GM19452 (cell line): ENCODE results near the gene ZNF263.
"Not testable (repeated sequence)": the region's sequence is repeated elsewhere in the genome, so short reads cannot be mapped to it uniquely, and the experiment has no call there.

Experiments used
- ATAC-seq: cut with Tn5 transposase; IDR thresholded peaks from one replicate; pipeline ENCODE4 v1.9.1; 2021; ENCODE audit not compliant: unreplicated experiment

The ZNF263 gene

DNA sequence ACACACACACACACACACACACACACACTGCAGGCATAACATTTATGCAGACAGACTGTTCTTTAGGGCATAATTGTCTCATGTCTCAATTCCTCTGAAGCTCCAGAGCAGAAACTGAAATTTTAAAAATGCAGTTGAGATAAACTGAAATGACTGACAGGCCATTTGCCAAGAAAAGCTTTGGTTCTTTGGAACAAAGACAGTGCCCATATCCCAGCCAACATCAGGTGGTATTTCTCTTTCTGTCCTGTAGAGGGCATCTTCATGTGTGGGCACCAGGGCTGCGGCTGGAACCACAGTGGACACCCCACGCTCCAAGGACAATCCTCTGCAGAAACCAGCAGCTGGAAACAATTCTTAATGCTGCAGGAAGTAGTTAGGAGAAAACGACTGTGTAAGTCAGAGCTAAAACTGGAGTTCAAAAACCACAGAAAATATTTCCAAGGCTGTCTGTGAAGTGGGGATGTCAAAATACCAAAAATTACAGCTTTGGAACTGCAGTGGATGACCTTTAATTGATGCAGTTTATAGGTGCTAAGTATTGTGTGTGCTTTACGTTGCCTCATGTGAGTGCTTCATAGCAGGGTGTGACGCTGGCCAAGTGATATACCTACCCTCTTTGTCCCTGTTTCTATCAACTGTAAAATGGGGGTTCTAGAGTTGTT is 16.3 kb upstream of the ZNF263 start:
- no peak for ATAC-seq

GRCh38 chr16:3268294-3268693 is 15.0 kb upstream of the ZNF263 start:
- no peak for ATAC-seq

- not testable (repeated sequence) for ATAC-seq
Observed at GRCh38 chr16:3270718-3271117, 12.6 kb upstream of the ZNF263 start.

DNA sequence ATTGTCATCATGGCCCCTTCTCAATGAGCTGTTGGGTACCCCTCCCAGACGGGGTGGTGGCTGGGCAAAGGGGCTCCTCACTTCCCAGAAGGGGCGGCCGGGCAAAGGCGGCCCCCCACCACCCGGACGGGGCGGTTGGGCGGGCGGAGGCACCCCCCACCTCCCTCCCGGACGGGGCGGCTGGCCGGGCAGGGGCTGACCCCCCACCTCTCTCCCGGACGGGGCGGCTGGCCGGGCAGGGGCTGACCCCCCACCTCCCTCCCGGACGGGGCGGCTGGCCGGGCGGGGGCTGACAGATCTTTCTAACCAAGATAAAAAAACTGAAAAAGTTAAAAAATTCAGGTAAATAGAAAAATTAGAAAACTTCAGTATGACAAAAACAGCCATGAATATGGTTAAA is 12.0 kb upstream of the ZNF263 start:
- not testable (repeated sequence) for ATAC-seq

DNA sequence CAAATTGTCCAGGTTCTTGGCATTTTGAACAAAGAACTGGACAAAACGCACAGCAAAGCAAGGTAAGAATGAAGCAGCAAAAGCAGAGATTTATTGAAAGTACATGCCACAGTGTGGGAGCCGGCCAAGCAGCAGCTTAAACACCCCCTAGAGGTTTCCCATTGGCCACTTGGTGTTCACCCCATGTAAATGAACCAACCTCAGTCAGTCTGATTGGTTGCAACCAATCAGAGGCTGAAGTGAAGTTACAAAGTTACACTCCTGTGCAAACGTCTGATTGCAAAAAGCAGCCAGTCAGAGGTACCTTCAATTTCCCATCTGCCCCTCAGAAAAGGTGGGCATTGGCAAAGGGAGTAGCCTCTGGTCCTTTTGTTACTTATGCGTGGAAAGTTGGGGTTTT is 8.8 kb upstream of the ZNF263 start:
- no peak for ATAC-seq

DNA sequence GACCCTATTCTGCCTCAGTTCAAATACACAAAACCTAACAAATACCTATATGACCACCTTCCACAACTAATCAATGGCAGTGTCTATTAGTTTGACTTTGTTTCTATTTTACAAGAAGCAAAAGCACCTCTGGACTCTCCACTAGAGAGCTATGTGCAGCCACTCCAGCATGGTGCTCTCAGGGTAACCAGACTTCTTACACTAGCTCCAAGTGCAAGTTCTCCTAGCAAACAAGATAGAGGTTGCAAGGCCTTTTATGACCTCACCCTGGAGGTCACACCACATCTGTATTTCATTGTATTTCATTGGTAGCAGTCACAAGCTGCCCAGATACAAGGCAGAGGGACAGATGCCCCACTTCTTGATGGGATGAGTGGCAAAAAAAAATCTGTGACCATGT is 8.3 kb upstream of the ZNF263 start:
- ATAC-seq = no peak

DNA sequence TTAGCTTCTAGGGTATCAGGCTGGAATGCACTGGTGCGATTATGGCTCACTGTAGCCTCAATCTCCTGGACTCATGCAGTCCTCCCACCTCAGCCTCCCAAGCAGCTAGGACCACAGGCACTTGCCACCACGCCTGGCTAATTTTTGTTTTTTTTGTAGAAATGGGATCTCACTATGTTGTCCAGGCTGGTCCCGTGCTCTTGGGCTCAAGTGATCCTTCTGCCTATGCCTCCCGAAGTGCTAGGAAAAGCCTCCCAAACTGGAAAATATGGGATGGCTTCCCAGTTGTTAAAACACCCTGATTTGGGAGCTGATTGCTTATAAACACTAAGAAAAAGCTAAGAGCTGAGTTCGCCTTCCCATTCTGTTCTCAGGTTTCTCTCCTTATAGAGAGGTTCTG is 6.6 kb upstream of the ZNF263 start:
- ATAC-seq = no peak

DNA sequence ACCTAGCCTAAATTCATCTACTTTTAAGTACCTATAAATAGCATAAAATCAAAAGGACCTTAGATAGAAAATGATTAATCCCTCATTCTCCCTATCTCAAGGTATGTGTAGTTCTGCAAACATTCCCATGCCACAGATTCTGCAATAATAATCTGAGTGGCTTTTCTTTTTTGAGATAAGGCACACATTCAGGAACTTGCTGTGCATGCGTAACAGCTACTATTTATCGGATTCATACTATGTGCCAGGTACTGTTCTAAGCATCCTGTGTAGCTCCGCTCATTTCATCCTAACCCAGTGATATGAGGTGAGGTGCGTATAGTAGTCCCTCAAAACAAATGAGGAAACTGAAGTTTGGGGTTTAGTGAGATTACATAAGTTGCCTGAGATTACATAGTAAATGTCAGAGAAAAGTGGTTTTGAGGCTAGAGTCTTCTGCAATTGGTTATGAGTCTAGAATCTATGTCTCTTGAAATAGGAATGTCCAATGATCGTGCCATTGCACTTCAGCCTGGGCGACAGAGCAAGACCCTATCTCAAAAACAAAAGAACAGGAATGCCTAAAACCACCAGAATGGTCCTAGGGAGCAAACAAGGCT is 2.0 kb upstream of the ZNF263 start:
- ATAC-seq = no peak

GRCh38 chr16:3282103-3282729 is 1.1 kb upstream of the ZNF263 start:
- peak; percentile 24 for ATAC-seq

DNA sequence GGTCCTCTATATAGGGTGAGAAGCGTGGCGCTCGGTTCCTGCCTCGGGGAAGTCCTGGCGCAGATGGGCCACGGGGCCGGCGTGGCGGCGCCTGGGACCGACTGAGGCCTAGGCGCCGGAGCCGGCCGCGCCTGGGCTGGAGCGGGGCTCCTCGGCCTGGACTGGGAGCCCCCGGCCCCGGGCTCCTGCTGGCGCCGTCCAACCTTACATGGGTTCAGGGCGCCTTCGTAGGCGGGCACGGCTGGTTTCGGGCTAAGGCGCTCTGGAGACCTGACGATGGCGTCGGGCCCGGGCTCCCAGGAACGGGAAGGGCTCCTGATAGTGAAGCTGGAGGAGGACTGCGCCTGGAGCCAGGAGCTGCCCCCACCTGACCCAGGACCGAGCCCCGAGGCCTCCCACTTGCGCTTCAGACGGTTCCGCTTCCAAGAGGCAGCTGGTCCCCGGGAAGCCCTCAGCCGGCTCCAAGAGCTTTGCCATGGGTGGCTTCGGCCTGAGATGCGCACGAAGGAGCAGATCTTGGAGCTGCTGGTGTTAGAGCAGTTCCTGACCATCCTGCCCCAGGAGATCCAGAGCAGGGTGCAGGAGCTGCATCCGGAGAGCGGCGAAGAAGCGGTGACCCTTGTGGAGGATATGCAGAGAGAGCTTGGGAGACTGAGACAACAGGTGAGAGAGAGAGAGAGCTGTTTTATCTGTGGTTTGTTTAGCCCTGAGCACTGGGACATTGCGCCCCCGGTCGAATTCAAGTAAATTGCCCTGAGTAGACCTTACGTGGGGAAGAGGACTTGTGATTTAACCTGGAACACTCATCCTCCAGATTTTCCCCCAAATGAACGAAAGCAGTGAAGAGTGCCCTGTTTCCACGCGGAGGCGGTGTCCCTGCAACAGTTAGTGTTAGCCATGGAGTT is 504 bp downstream of the ZNF263 start:
- no peak for ATAC-seq

DNA sequence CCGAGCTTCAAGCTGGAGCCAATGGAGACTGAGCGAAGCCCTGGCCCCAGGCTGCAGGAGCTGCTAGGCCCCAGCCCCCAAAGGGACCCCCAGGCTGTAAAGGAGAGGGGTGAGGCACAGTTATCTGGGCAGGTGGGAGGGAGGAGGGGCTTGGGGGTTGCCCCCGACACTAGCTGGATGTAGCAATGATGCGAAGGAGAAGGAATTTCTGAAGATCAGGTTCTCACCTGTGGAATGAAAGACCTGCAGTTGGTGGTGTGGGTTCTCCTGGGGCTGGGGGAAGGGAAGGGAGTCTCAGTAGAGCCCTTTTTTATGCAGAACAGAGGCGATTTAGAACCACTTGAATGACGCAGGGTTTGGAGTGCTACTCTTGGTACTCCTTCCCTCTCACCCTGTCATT is 1.8 kb downstream of the ZNF263 start:
- no peak for ATAC-seq

- no peak for ATAC-seq
Observed at GRCh38 chr16:3289998-3290673, 6.8 kb downstream of the ZNF263 start.

- ATAC-seq = no peak
Observed at GRCh38 chr16:3292604-3293003, 9.3 kb downstream of the ZNF263 start.

DNA sequence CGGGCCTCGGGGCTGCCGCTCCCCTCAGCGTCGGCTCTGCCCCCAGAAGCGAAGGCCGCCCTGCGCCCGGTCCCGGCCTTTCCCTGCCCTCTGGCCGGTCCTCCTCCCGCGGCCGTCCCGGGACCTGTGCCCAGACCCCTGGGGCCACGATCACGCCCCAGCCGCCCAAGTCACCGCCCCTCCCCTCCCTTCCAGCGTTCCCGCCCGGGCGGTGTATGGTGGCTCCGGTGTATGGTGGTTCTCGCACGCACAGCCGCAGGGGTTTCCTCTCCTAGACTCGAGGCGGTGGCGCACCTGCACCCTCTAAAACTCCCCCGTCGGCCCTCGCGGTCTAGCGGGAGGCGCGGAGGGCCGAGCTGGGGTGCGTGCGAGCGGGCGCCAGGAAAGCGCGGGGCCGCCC is 11.9 kb downstream of the ZNF263 start:
- no peak for ATAC-seq

DNA sequence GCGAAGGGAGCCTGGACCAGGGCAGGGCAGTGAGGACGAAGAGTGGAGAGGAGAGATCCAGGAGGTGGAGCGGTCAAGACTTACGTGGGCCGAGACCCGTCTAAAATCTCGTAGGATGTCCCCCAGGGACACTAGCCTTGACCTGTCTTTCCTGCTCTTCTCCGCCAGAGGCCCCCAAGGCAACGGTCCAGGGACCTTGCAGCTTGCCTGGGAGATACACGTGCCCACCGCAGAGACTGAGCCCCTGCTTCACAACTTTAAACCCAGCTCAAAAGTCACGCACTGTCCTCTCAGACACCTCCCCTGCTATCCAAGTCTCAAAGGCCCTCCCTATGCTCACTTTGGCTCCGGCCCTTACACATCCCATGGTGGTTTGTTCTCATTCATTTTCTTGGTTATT is 12.5 kb downstream of the ZNF263 start:
- no peak for ATAC-seq

- ATAC-seq = no peak
Observed at GRCh38 chr16:3304370-3304769, 21.1 kb downstream of the ZNF263 start.

- ATAC-seq = peak; percentile 97
Observed at GRCh38 chr16:3305109-3306068, 22.1 kb downstream of the ZNF263 start, which contains the start of the genes TIGD7 and ZNF75A. TSS of gene TIGD7 (minus strand) at chr16:3305430. CDS start at chr16:3300614, 4,816 bp downstream. TSS of gene ZNF75A (plus strand) at chr16:3305497. CDS start at chr16:3308429, 2,932 bp downstream.

DNA sequence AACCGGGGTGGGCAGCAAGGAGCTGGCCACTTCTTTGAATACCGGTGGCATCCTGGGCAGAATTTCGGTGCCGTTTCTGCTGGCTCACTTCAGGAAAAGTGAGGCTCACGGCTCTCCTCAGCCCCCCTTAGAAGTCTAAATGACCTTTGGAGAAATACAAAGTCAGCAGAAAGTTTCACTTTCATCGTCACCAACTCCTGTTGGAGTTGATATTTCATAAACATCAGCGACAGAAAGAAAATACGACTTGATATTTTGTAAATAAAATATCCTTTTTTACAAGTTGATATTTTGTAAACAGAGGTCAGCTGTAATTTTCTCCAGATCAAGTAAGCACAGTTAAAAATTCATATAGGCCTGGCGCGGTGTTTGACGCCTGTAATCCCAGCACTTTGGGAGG is 22.8 kb downstream of the ZNF263 start:
- no peak for ATAC-seq

DNA sequence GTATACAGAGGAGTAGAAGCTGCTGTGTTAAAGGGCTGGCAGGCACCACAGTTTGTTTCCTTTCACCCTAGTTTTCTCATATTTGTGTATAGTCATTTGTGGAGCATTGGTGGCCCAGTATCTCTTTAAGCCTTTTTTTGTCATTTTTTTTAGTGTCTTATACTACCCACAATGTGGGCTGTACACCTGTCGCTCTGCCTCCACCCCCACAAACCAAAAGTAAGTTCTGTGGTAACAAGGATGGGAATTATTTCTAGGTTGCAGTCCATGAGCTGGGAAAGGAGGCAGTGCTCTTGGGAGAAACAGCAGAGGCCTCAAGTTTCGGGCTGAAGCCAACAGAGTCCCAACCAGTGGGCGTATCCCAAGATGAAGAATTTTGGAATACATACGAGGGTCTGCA is 28.2 kb downstream of the ZNF263 start:
- no peak for ATAC-seq
